GM12878 (cell line): ENCODE results near the gene KISS1R. TPM values are rescaled to one million over a fixed set of nuclear protein-coding genes. Genes with fewer than 3 reads are reported as not detected.

ENCODE experiments used
- HDAC6 ChIP-seq: fragments of 200-600 bp; sonication (generic); IDR thresholded peaks from one replicate; pipeline ENCODE4 v1.8.0; 2017; ENCODE audit warnings: antibody characterized with exemption; ENCODE audit not compliant: unreplicated experiment
- MTA2 ChIP-seq: fragments of 450-650 bp; IDR thresholded peaks from 2 replicates; pipeline ENCODE4 v1.6.1; 2016; ENCODE audit warnings: low read depth, mild to moderate bottlenecking, moderate library complexity
- NBN ChIP-seq: fragments of 450-650 bp; IDR thresholded peaks from 2 replicates; pipeline ENCODE4 v1.6.1; 2016
- TCF3 ChIP-seq: IDR thresholded peaks from 2 replicates; pipeline ENCODE4 v1.6.1; 2012; ENCODE audit warnings: low read depth, mild to moderate bottlenecking, low read length, borderline replicate concordance; ENCODE audit not compliant: insufficient read depth
- YBX1 ChIP-seq: fragments of 450-650 bp; IDR thresholded peaks from 2 replicates; pipeline ENCODE4 v1.6.1; 2016; ENCODE audit warnings: antibody characterized with exemption
- polyA plus RNA-seq, 11 experiments: library from polyadenylated mRNA; depleted of rRNA in 4 of 11; unstranded in 6 of 11; stranded (reverse) in 5 of 11; fragments of >200 nt; fragmentation: Nextera tagmentation in 4 of 11; fragmentation: Illumina TruSeq in 1 of 11; extraction: Ambion mirVana in 4 of 11; extraction: Trizol in 1 of 11; gene quantifications; 1 replicate in 1 of 11; 2 replicates in 10 of 11; pipeline versions ENCODE4 v1.2.1 to v1.2.3, GENCODE V29; 2011 to 2016; ENCODE audit warnings: inconsistent platforms in 2 of 11, missing spikeins in 2 of 11, low read depth in 1 of 11
- total RNA-seq, 4 experiments: library from RNA; depleted of rRNA in 3 of 4; stranded (reverse); fragments of >200 nt in 3 of 4; fragmentation: Illumina TruSeq in 1 of 4; extraction: Trizol in 1 of 4; gene quantifications; 2 replicates each; pipeline versions ENCODE4 v1.2.1 to v1.2.3, GENCODE V29; 2013 to 2021
- TF ChIP-seq, protein P1 (sequence below): fragments of 450-650 bp; formaldehyde crosslinking; IDR thresholded peaks from 2 replicates; pipeline ENCODE4 v1.5.0; 2022; ENCODE audit warnings: mild to moderate bottlenecking, missing genetic modification characterization
- TF ChIP-seq, protein P2 (sequence below): fragments of 450-650 bp; IDR thresholded peaks from 2 replicates; pipeline ENCODE4 v1.6.1; 2017; ENCODE audit warnings: low read depth, mild to moderate bottlenecking, moderate library complexity
- TF ChIP-seq, protein P3 (sequence below): fragments of 450-650 bp; IDR thresholded peaks from 2 replicates; pipeline ENCODE4 v1.6.1; 2018; ENCODE audit warnings: mild to moderate bottlenecking, low read depth, moderate library complexity; ENCODE audit not compliant: partially characterized antibody

Gene KISS1R
- total and polyA plus RNA-seq, 10 of the 15 experiments (the other 5 are each of a cell fraction or from before 2014, with no cell fraction given) = 0.13 to 2.7 (median 1.4) TPM; not detected in 3

DNA sequence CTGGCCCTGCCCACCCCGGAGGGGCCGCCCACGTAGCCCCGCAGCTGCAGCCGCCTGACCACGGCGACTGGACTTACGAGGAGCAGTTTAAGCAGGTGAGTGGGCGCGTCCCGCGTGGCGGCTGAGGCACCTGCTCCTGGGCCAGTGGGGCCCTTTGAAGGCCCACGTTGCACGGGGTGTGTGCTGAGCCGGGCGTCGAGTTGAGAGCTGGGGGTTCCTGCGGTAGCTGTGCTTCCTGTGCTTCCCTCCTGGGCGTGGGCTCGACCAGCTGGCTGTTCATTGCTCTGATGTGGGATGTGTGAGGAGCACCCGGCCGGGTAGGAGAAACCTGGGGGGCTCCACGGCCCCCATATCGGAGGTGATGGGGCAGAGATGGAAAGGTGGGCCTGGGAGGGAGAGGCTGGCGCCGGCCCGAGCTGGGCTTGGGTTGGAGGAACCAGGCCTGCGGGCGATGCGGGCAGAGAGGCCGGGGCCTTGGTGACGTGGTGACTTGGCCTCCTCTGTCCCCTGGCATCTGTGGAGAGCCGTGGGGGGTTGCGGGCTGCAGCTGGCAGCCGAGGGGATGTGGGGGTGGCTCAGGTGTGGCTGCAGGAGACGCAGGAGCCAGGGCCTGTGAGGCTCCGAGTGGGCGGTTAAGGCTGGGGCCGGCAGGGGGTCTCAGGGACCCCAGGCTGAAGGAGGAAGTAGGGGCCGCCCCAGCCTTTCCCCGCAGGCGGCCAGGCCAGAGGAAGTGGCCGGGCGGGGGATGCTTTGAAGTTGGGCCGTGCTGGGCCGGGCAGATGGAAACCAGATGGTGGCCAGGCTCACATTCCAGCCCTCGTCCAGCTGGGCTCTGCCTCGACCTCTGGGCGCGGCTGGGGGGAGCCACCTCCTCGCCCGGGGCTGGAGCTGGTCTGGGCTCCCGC is 15.8 kb downstream of the KISS1R start (continued):
- TF ChIP-seq MTA2 = peak; percentile 51; the same call in 1 of the 2 replicates
- 0 out of 2 replicates have a peak, but pooled peaks have one; percentile 33 for TF ChIP-seq NBN
- TF ChIP-seq, protein P1, sequence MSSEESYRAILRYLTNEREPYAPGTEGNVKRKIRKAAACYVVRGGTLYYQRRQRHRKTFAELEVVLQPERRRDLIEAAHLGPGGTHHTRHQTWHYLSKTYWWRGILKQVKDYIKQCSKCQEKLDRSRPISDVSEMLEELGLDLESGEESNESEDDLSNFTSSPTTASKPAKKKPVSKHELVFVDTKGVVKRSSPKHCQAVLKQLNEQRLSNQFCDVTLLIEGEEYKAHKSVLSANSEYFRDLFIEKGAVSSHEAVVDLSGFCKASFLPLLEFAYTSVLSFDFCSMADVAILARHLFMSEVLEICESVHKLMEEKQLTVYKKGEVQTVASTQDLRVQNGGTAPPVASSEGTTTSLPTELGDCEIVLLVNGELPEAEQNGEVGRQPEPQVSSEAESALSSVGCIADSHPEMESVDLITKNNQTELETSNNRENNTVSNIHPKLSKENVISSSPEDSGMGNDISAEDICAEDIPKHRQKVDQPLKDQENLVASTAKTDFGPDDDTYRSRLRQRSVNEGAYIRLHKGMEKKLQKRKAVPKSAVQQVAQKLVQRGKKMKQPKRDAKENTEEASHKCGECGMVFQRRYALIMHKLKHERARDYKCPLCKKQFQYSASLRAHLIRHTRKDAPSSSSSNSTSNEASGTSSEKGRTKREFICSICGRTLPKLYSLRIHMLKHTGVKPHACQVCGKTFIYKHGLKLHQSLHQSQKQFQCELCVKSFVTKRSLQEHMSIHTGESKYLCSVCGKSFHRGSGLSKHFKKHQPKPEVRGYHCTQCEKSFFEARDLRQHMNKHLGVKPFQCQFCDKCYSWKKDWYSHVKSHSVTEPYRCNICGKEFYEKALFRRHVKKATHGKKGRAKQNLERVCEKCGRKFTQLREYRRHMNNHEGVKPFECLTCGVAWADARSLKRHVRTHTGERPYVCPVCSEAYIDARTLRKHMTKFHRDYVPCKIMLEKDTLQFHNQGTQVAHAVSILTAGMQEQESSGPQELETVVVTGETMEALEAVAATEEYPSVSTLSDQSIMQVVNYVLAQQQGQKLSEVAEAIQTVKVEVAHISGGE (CRISPR knock-in tag) = no peak
- TF ChIP-seq TCF3 = 0 out of 2 replicates have a peak, but pooled peaks have one; percentile 36
- no peak for TF ChIP-seq YBX1
- TF ChIP-seq, protein P2, sequence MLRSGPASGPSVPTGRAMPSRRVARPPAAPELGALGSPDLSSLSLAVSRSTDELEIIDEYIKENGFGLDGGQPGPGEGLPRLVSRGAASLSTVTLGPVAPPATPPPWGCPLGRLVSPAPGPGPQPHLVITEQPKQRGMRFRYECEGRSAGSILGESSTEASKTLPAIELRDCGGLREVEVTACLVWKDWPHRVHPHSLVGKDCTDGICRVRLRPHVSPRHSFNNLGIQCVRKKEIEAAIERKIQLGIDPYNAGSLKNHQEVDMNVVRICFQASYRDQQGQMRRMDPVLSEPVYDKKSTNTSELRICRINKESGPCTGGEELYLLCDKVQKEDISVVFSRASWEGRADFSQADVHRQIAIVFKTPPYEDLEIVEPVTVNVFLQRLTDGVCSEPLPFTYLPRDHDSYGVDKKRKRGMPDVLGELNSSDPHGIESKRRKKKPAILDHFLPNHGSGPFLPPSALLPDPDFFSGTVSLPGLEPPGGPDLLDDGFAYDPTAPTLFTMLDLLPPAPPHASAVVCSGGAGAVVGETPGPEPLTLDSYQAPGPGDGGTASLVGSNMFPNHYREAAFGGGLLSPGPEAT = peak; percentile 54; the same call in 1 of the 2 replicates
- TF ChIP-seq, protein P3, sequence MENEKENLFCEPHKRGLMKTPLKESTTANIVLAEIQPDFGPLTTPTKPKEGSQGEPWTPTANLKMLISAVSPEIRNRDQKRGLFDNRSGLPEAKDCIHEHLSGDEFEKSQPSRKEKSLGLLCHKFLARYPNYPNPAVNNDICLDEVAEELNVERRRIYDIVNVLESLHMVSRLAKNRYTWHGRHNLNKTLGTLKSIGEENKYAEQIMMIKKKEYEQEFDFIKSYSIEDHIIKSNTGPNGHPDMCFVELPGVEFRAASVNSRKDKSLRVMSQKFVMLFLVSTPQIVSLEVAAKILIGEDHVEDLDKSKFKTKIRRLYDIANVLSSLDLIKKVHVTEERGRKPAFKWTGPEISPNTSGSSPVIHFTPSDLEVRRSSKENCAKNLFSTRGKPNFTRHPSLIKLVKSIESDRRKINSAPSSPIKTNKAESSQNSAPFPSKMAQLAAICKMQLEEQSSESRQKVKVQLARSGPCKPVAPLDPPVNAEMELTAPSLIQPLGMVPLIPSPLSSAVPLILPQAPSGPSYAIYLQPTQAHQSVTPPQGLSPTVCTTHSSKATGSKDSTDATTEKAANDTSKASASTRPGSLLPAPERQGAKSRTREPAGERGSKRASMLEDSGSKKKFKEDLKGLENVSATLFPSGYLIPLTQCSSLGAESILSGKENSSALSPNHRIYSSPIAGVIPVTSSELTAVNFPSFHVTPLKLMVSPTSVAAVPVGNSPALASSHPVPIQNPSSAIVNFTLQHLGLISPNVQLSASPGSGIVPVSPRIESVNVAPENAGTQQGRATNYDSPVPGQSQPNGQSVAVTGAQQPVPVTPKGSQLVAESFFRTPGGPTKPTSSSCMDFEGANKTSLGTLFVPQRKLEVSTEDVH = no peak
- no peak for TF ChIP-seq HDAC6
